WTC11 (cell line): Measurements from ENCODE around the gene A1BG. TPM values are rescaled to one million over a fixed set of nuclear protein-coding genes. Genes with fewer than 3 reads are reported as not detected.

ENCODE experiments used
- ATAC-seq: fragments of 200-7000 bp; cut with Tn5 transposase; 2 replicates; pipeline ENCODE4 v1.10.0; 2021; ENCODE audit warnings: mild to moderate bottlenecking, moderate library complexity
- CTCF ChIA-PET: fragments of 300-600 bp; sonication (Branson Sonifier 250); formaldehyde crosslinking; loops from one replicate; lab custom pipeline; 2021; ENCODE audit warnings: antibody characterized with exemption; lab: Charles Lee
- POLR2A ChIA-PET: fragments of 350-600 bp; sonication (Branson Sonifier 250); formaldehyde crosslinking; loops from one replicate; lab custom pipeline; 2021; ENCODE audit warnings: antibody characterized with exemption; lab: Charles Lee
- DNase-seq: peaks from one replicate; pipeline ENCODE4 v3.0.0; 2021; ENCODE audit warnings: low spot score
- H3K27ac Mint-ChIP-seq: 2 replicates; pipeline ENCODE4 v1.8.0; 2021; ENCODE audit warnings: mixed read lengths
- H3K27me3 Mint-ChIP-seq: 2 replicates; pipeline ENCODE4 v1.8.0; 2021; ENCODE audit warnings: low read depth, mild to moderate bottlenecking, moderate library complexity, mixed read lengths
- H3K36me3 Mint-ChIP-seq: 2 replicates; pipeline ENCODE4 v1.8.0; 2021; ENCODE audit warnings: mixed read lengths
- H3K4me1 Mint-ChIP-seq: 2 replicates; pipeline ENCODE4 v1.8.0; 2022; ENCODE audit warnings: mixed read lengths
- H3K4me3 Mint-ChIP-seq: 2 replicates; pipeline ENCODE4 v1.8.0; 2021; ENCODE audit warnings: mild to moderate bottlenecking, moderate library complexity, mixed read lengths
- H3K9me3 Mint-ChIP-seq: 2 replicates; pipeline ENCODE4 v1.8.0; 2021; ENCODE audit warnings: mixed read lengths
- ATF2 ChIP-seq: sonication (generic); formaldehyde crosslinking; IDR thresholded peaks from 2 replicates; pipeline ENCODE4 v1.8.1; 2022; ENCODE audit warnings: low read depth, missing genetic modification reagents, borderline replicate concordance
- E2F4 ChIP-seq: sonication (generic); formaldehyde crosslinking; IDR thresholded peaks from 2 replicates; pipeline ENCODE4 v1.8.1; 2022; ENCODE audit warnings: low read depth, mild to moderate bottlenecking, moderate library complexity, missing genetic modification reagents, borderline replicate concordance
- ELF4 ChIP-seq: sonication (generic); formaldehyde crosslinking; IDR thresholded peaks from 2 replicates; pipeline ENCODE4 v1.8.1; 2022; ENCODE audit warnings: low read depth, mild to moderate bottlenecking, moderate library complexity, missing genetic modification reagents
- FOXK1 ChIP-seq: sonication (generic); formaldehyde crosslinking; IDR thresholded peaks from 2 replicates; pipeline ENCODE4 v1.8.0; 2022; ENCODE audit warnings: mild to moderate bottlenecking, moderate library complexity, missing genetic modification reagents
- NR1H2 ChIP-seq: sonication (generic); formaldehyde crosslinking; IDR thresholded peaks from 2 replicates; pipeline ENCODE4 v1.9.0; 2021; ENCODE audit warnings: mild to moderate bottlenecking, moderate library complexity, missing genetic modification reagents
- NR3C1 ChIP-seq: sonication (generic); formaldehyde crosslinking; conservative IDR thresholded peaks from 2 replicates; pipeline ENCODE4 v1.8.1; 2023; ENCODE audit warnings: low read depth, mild to moderate bottlenecking, missing genetic modification reagents
- PREB ChIP-seq: sonication (generic); formaldehyde crosslinking; IDR thresholded peaks from 2 replicates; pipeline ENCODE4 v1.8.1; 2022; ENCODE audit warnings: mild to moderate bottlenecking, missing genetic modification reagents, moderate library complexity, borderline replicate concordance
- PRRX2 ChIP-seq: fragments of 250-450 bp; sonication (Bioruptor Pico); IDR thresholded peaks from 2 replicates; pipeline ENCODE4 v1.8.0; 2021; ENCODE audit warnings: mild to moderate bottlenecking
- RORB ChIP-seq: fragments of 250-450 bp; sonication (Bioruptor Pico); IDR thresholded peaks from 2 replicates; pipeline ENCODE4 v1.9.0; 2021; ENCODE audit warnings: mild to moderate bottlenecking
- SMAD4 ChIP-seq: sonication (generic); formaldehyde crosslinking; IDR thresholded peaks from 2 replicates; pipeline ENCODE4 v1.8.0; 2022; ENCODE audit warnings: mild to moderate bottlenecking, missing genetic modification reagents
- SOX15 ChIP-seq: fragments of 250-450 bp; sonication (Bioruptor Pico); IDR thresholded peaks from 2 replicates; pipeline ENCODE4 v1.9.0; 2021; ENCODE audit warnings: mild to moderate bottlenecking
- USF1 ChIP-seq: sonication (generic); formaldehyde crosslinking; IDR thresholded peaks from 2 replicates; pipeline ENCODE4 v1.8.0; 2022; ENCODE audit warnings: mild to moderate bottlenecking, missing genetic modification reagents
- ZNF263 ChIP-seq: sonication (generic); formaldehyde crosslinking; IDR thresholded peaks from 2 replicates; pipeline ENCODE4 v1.8.1; 2022; ENCODE audit warnings: low read depth, mild to moderate bottlenecking, moderate library complexity, missing genetic modification reagents
- ZNF512 ChIP-seq: sonication (generic); formaldehyde crosslinking; IDR thresholded peaks from 2 replicates; pipeline ENCODE4 v1.8.1; 2022; ENCODE audit warnings: missing genetic modification reagents, borderline replicate concordance
- ZNF671 ChIP-seq: fragments of 250-450 bp; sonication (Bioruptor Pico); IDR thresholded peaks from 2 replicates; pipeline ENCODE4 v1.8.0; 2021; ENCODE audit warnings: mild to moderate bottlenecking
- total RNA-seq: library from RNA; stranded (reverse); gene quantifications from 3 replicates; pipeline ENCODE4 v1.2.3, GENCODE V29; 2021
- TF ChIP-seq, protein P1 (sequence below): sonication (generic); formaldehyde crosslinking; IDR thresholded peaks from 2 replicates; pipeline ENCODE4 v1.8.1; 2023; ENCODE audit warnings: mild to moderate bottlenecking, missing genetic modification reagents, moderate library complexity
- TF ChIP-seq, protein P2 (sequence below): sonication (generic); formaldehyde crosslinking; IDR thresholded peaks from 2 replicates; pipeline ENCODE4 v1.8.1; 2022; ENCODE audit warnings: mild to moderate bottlenecking, moderate library complexity, missing genetic modification reagents
- TF ChIP-seq, protein P3 (sequence below): sonication (generic); formaldehyde crosslinking; IDR thresholded peaks from 2 replicates; pipeline ENCODE4 v1.8.0; 2022; ENCODE audit warnings: missing genetic modification reagents
- TF ChIP-seq, protein P4 (sequence below): fragments of 250-450 bp; sonication (Bioruptor Pico); IDR thresholded peaks from 2 replicates; pipeline ENCODE4 v1.8.0; 2021; ENCODE audit warnings: mild to moderate bottlenecking
- TF ChIP-seq, protein P5 (sequence below): sonication (generic); formaldehyde crosslinking; IDR thresholded peaks from 2 replicates; pipeline ENCODE4 v1.8.1; 2023; ENCODE audit warnings: mild to moderate bottlenecking, missing genetic modification reagents

A1BG gene
- total RNA-seq, 1 experiment from 2014 or later = 24.3 TPM

- H3K27ac Mint-ChIP-seq = no peak overlapping the region
- H3K27me3 Mint-ChIP-seq = no peaks in the 10 kb centered on the region
- ChIA-PET CTCF (no interaction called here), POLR2A (no interaction called here)
- DNase-seq = no peak
- H3K4me1 Mint-ChIP-seq = peaks cover 22% of the 10 kb centered on the region
- ATAC-seq = no peak
- H3K36me3 Mint-ChIP-seq = peaks cover 45% of the 10 kb centered on the region
- H3K4me3 Mint-ChIP-seq = no peak overlapping the region
- TF ChIP-seq PRRX2 (no peak), ZNF263 (no peak), RORB (CRISPR knock-in tag) (no peak), USF1 (CRISPR knock-in tag) (no peak)
- TF ChIP-seq, protein P1, sequence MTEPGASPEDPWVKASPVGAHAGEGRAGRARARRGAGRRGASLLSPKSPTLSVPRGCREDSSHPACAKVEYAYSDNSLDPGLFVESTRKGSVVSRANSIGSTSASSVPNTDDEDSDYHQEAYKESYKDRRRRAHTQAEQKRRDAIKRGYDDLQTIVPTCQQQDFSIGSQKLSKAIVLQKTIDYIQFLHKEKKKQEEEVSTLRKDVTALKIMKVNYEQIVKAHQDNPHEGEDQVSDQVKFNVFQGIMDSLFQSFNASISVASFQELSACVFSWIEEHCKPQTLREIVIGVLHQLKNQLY (CRISPR knock-in tag) = no peak
- TF ChIP-seq, protein P2, sequence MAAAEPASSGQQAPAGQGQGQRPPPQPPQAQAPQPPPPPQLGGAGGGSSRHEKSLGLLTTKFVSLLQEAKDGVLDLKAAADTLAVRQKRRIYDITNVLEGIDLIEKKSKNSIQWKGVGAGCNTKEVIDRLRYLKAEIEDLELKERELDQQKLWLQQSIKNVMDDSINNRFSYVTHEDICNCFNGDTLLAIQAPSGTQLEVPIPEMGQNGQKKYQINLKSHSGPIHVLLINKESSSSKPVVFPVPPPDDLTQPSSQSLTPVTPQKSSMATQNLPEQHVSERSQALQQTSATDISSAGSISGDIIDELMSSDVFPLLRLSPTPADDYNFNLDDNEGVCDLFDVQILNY = no peak
- no peaks in the 10 kb centered on the region for H3K9me3 Mint-ChIP-seq
Measured at GRCh38 chr19:58307736-58308135, 45.6 kb downstream of the A1BG start.

GRCh38 chr19:58305932-58306323 is 47.4 kb downstream of the A1BG start:
- Mint-ChIP-seq H3K9me3 (no peaks in the 10 kb centered on the region), H3K27me3 (no peaks in the 10 kb centered on the region), H3K4me1 (peaks cover 22% of the 10 kb centered on the region), H3K4me3 (peak overlapping the region; percentile 100), H3K36me3 (peaks cover 37% of the 10 kb centered on the region), H3K27ac (no peak overlapping the region)
- ChIA-PET CTCF (interaction anchor here (0.9 kb wide), 1 partner anchor 33 kb away, joined by 4 read pairs; no protein-coding TSS in a partner anchor), POLR2A (no interaction called here)
- DNase-seq (no peak), ATAC-seq (no peak)
- TF ChIP-seq, protein P3, sequence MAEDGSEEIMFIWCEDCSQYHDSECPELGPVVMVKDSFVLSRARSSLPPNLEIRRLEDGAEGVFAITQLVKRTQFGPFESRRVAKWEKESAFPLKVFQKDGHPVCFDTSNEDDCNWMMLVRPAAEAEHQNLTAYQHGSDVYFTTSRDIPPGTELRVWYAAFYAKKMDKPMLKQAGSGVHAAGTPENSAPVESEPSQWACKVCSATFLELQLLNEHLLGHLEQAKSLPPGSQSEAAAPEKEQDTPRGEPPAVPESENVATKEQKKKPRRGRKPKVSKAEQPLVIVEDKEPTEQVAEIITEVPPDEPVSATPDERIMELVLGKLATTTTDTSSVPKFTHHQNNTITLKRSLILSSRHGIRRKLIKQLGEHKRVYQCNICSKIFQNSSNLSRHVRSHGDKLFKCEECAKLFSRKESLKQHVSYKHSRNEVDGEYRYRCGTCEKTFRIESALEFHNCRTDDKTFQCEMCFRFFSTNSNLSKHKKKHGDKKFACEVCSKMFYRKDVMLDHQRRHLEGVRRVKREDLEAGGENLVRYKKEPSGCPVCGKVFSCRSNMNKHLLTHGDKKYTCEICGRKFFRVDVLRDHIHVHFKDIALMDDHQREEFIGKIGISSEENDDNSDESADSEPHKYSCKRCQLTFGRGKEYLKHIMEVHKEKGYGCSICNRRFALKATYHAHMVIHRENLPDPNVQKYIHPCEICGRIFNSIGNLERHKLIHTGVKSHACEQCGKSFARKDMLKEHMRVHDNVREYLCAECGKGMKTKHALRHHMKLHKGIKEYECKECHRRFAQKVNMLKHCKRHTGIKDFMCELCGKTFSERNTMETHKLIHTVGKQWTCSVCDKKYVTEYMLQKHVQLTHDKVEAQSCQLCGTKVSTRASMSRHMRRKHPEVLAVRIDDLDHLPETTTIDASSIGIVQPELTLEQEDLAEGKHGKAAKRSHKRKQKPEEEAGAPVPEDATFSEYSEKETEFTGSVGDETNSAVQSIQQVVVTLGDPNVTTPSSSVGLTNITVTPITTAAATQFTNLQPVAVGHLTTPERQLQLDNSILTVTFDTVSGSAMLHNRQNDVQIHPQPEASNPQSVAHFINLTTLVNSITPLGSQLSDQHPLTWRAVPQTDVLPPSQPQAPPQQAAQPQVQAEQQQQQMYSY (CRISPR knock-in tag) = no peak
- TF ChIP-seq PREB (no peak), FOXK1 (no peak), NR3C1 (CRISPR knock-in tag) (no peak), USF1 (CRISPR knock-in tag) (no peak), SMAD4 (CRISPR knock-in tag) (no peak), NR1H2 (no peak), ZNF263 (no peak), ZNF512 (no peak), ZNF671 (CRISPR knock-in tag) (no peak), E2F4 (CRISPR knock-in tag) (no peak), ELF4 (CRISPR knock-in tag) (no peak), SOX15 (CRISPR knock-in tag) (no peak), ATF2 (no peak)
- TF ChIP-seq, protein P4, sequence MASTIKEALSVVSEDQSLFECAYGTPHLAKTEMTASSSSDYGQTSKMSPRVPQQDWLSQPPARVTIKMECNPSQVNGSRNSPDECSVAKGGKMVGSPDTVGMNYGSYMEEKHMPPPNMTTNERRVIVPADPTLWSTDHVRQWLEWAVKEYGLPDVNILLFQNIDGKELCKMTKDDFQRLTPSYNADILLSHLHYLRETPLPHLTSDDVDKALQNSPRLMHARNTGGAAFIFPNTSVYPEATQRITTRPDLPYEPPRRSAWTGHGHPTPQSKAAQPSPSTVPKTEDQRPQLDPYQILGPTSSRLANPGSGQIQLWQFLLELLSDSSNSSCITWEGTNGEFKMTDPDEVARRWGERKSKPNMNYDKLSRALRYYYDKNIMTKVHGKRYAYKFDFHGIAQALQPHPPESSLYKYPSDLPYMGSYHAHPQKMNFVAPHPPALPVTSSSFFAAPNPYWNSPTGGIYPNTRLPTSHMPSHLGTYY (CRISPR knock-in tag) = no peak
- TF ChIP-seq, protein P5, sequence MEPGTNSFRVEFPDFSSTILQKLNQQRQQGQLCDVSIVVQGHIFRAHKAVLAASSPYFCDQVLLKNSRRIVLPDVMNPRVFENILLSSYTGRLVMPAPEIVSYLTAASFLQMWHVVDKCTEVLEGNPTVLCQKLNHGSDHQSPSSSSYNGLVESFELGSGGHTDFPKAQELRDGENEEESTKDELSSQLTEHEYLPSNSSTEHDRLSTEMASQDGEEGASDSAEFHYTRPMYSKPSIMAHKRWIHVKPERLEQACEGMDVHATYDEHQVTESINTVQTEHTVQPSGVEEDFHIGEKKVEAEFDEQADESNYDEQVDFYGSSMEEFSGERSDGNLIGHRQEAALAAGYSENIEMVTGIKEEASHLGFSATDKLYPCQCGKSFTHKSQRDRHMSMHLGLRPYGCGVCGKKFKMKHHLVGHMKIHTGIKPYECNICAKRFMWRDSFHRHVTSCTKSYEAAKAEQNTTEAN (CRISPR knock-in tag) = no peak
